ENCODE data around the gene PIAS3. TPM values are rescaled to one million over a fixed set of nuclear protein-coding genes. Genes with fewer than 3 reads are reported as not detected.
"Not testable (repeated sequence)": the region's sequence is repeated elsewhere in the genome, so short reads cannot be mapped to it uniquely, and the experiment has no call there.

Gene PIAS3
- total RNA-seq, 1 donor from 2014 or later = 35.1 TPM

DNA sequence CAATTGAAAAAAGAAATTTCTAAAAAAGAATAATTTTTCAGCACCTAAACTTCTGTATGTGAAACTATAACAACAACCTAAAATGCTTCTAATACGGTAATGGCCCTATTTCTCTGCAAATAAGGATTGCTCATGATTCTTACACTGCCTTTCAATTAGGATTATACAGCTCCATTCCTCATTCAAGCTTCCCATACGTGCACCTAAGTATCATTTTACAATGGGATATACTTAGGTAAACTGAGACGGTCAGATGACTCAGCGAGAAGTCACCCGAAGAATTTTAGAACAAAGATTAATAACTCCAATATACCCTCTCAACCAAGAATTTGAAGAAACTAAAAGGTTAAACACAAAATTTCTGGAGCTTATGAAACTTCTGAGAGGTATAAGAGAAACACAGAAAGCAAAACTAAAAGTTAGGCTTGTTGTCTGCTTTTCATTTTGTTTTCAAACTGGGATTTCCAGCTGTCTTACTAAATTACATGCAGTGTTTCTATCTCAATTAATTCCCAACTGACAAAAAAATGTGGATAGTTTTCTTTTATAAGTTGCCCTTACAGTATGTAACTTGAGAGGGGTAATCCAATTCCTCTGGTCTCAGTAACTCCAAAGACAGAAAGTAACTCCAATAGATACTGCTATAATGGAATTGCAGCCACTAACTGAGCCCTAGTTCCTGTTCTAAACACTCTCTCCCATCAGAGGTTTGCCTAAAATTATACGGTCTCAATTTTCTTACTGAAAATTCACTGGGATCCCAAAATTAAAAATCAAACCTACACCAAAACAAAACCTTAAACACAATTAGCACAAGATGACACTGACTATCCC lies 45.7 kb downstream of the PIAS3 start:
- not testable (repeated sequence) for H3K36me3 Mint-ChIP-seq (ENCODE audit: low read depth); H3K27ac Mint-ChIP-seq (ENCODE audit: unreplicated experiment); H3K9me3 Mint-ChIP-seq; DNase-seq (ENCODE audit: low read depth, low spot score); H3K4me1 Mint-ChIP-seq; H3K27me3 Mint-ChIP-seq (ENCODE audit: low read depth); H3K4me3 Mint-ChIP-seq

DNA sequence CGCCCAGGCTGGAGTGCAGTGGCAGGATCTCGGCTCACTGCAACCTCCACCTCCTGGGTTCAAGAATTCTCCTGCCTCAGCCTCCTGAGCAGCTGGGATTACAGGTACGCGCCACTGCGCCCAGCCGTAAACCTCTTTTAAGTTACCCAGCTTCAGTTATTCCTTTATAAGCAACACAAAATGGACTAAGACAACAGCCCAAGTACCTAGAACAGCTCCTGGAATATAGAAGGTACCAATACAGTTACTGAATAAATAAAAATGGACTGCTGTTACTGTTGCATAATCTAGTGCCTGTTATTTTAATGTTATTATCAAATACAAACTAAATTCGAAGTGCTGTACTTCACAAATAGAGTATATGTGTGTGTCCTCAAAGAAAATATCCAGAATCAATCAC lies 52.0 kb downstream of the PIAS3 start:
- H3K9me3 Mint-ChIP-seq = no peaks in the 10 kb centered on the region
- no peak overlapping the region for H3K4me3 Mint-ChIP-seq
- DNase-seq (ENCODE audit: low read depth, low spot score) = no peak
- peaks cover 3% of the 10 kb centered on the region for H3K36me3 Mint-ChIP-seq (ENCODE audit: low read depth)
- H3K4me1 Mint-ChIP-seq = peaks cover 16% of the 10 kb centered on the region
- H3K27me3 Mint-ChIP-seq (ENCODE audit: low read depth) = no peaks in the 10 kb centered on the region
- H3K27ac Mint-ChIP-seq (ENCODE audit: unreplicated experiment) = no peak overlapping the region
- TF ChIP-seq, protein P1, sequence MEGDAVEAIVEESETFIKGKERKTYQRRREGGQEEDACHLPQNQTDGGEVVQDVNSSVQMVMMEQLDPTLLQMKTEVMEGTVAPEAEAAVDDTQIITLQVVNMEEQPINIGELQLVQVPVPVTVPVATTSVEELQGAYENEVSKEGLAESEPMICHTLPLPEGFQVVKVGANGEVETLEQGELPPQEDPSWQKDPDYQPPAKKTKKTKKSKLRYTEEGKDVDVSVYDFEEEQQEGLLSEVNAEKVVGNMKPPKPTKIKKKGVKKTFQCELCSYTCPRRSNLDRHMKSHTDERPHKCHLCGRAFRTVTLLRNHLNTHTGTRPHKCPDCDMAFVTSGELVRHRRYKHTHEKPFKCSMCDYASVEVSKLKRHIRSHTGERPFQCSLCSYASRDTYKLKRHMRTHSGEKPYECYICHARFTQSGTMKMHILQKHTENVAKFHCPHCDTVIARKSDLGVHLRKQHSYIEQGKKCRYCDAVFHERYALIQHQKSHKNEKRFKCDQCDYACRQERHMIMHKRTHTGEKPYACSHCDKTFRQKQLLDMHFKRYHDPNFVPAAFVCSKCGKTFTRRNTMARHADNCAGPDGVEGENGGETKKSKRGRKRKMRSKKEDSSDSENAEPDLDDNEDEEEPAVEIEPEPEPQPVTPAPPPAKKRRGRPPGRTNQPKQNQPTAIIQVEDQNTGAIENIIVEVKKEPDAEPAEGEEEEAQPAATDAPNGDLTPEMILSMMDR (conservative IDR thresholded peaks at IDR 0.05) = no peak

DNA sequence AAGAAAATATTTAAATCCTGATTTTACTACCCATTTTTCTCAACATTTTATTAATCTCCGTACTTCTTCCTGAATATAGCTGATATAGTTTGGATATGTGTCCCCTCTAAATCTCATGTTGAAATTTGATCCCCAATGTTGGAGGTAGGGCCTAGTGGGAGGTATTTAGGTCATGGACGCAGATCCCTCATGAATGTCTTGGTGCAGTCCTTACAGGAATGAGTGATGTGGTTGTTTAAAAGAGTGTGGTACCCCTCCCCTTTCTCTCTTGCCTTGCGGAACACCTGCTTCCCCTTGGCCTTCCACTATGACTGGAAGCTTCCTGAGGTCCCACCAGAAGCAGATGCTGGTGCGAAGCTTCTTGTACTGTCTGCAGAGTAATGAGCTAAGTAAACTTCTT lies 52.5 kb downstream of the PIAS3 start:
- no peaks in the 10 kb centered on the region for H3K27me3 Mint-ChIP-seq (ENCODE audit: low read depth)
- TF ChIP-seq, protein P1 (conservative IDR thresholded peaks at IDR 0.05) = no peak
- H3K4me1 Mint-ChIP-seq = peaks cover 16% of the 10 kb centered on the region
- no peaks in the 10 kb centered on the region for H3K9me3 Mint-ChIP-seq
- H3K4me3 Mint-ChIP-seq = no peak overlapping the region
- DNase-seq (ENCODE audit: low read depth, low spot score) = no peak
- peaks cover 3% of the 10 kb centered on the region for H3K36me3 Mint-ChIP-seq (ENCODE audit: low read depth)
- H3K27ac Mint-ChIP-seq (ENCODE audit: unreplicated experiment) = no peak overlapping the region

DNA sequence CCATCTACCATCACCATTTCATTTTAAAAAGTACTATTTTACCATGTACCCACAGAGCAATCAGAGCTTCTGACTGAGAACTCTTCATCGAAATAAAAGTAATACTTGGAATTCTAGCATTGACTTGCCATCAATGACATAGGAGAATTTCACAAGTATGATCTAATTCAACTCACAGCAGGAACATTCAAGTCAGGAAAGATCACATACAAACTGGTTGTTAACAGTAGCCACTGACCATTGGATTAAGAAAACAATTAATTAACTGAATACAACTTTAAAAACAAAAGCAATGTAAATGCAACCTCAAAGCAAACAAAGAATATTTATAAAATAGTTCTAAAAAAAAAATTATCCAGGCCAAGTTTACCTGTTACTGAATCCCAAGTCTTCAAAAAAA lies 53.8 kb downstream of the PIAS3 start:
- Mint-ChIP-seq H3K4me3 (no peak overlapping the region), H3K27ac (ENCODE audit: unreplicated experiment) (no peak overlapping the region), H3K9me3 (no peaks in the 10 kb centered on the region), H3K4me1 (peaks cover 16% of the 10 kb centered on the region), H3K36me3 (ENCODE audit: low read depth) (peaks cover 3% of the 10 kb centered on the region), H3K27me3 (ENCODE audit: low read depth) (no peaks in the 10 kb centered on the region)
- no peak for DNase-seq (ENCODE audit: low read depth, low spot score)
- TF ChIP-seq, protein P1 (conservative IDR thresholded peaks at IDR 0.05) = no peak

DNA sequence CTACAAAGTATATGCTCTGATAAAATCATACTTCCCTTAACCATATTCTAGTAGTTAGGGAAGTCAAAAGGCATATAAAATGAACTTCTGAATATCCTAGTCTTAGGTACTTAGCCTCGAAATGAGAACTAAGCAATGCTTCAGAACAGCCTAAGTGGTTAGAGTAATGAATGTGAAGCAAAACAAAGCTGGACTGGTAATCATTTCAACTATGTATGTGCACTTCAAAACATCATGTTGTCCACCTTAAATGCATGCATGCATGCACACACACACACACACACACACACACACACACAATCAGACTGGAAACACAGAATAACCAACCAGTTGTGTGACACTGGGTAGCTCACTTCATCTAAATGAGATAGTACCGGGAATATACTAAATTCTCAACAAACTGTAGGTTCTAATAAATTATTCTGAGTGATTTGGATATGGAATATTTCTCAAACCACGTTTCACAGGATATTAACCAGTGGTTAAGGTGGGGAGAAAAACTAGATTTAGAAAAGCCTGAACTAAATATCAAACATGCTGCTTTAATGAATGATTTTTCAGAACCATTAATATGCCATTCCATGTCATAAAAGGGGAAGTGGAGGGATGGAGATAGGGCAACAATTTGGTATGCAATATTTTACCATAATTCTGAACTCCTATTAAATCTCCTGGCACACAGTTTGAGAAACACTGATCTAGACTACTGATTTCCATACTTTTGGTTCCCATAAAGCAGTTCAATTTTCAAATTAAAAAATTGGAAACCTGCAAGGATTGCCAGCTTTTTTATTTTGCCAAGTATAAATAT lies 54.4 kb downstream of the PIAS3 start:
- Mint-ChIP-seq H3K4me3 (no peak overlapping the region), H3K9me3 (no peaks in the 10 kb centered on the region), H3K4me1 (peaks cover 16% of the 10 kb centered on the region), H3K27me3 (ENCODE audit: low read depth) (no peaks in the 10 kb centered on the region), H3K36me3 (ENCODE audit: low read depth) (peaks cover 8% of the 10 kb centered on the region), H3K27ac (ENCODE audit: unreplicated experiment) (no peak overlapping the region)
- no peak for DNase-seq (ENCODE audit: low read depth, low spot score)
- TF ChIP-seq, protein P1 (conservative IDR thresholded peaks at IDR 0.05) = no peak

DNA sequence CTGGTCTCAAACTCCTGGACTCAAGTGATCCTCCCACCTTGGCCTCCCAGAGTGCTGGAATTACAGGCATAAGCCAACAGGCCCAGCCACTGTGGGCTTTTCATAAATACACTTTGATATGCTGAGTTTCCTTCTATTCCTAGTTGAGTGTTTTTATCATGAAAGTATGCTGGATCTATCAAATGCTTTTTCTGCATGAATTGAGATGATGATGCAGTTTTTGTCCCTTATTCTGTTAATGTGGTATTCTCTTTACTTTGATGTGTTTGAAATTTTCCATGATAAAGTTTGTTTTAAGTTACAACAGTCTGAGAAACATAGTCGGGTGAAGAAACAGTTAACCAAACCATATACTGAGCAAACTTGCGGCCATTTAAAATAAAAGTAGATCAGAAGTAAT lies 59.1 kb downstream of the PIAS3 start:
- peaks cover 34% of the 10 kb centered on the region for H3K36me3 Mint-ChIP-seq (ENCODE audit: low read depth)
- no peak for DNase-seq (ENCODE audit: low read depth, low spot score)
- peaks cover 11% of the 10 kb centered on the region for H3K9me3 Mint-ChIP-seq
- no peak overlapping the region for H3K4me3 Mint-ChIP-seq
- no peak overlapping the region for H3K27ac Mint-ChIP-seq (ENCODE audit: unreplicated experiment)
- no peaks in the 10 kb centered on the region for H3K27me3 Mint-ChIP-seq (ENCODE audit: low read depth)
- peaks cover 9% of the 10 kb centered on the region for H3K4me1 Mint-ChIP-seq
- TF ChIP-seq, protein P1 (conservative IDR thresholded peaks at IDR 0.05) = no peak

All from neural crest cell (in vitro differentiated cells).